IMR-90 (cell line): ENCODE measurements around the gene PNRC2. TPM values are rescaled to one million over a fixed set of nuclear protein-coding genes. Genes with fewer than 3 reads are reported as not detected.

Experiments
- ATAC-seq: fragments of 200-7000 bp; cut with Tn5 transposase; 2 replicates; pipeline ENCODE4 v1.9.1; 2020; ENCODE audit warnings: low read depth, mild to moderate bottlenecking, moderate library complexity
- BruUV-seq: library from RNA; stranded (reverse); fragments of 400-500 nt; replicated peaks from 2 replicates; lab custom pipeline; 2021; lab: Mats Ljungman, UMichigan
- CTCF ChIA-PET: fragments of 300-600 bp; formaldehyde crosslinking; extraction: SDS; loops from one replicate; lab custom pipeline; 2021; ENCODE audit warnings: antibody characterized with exemption; lab: Yijun Ruan, JAX
- POLR2A ChIA-PET: fragments of 300-600 bp; sonication (Branson Sonifier 250); formaldehyde crosslinking; loops from one replicate; lab custom pipeline; 2022; ENCODE audit warnings: antibody characterized with exemption; ENCODE audit not compliant: unreplicated experiment; lab: Charles Lee
- DNase-seq: peaks from one replicate; pipeline ENCODE4 v3.0.0; 2013
- H2AFZ ChIP-seq: replicated peaks from 2 replicates; pipeline ENCODE3; 2013; ENCODE audit warnings: low read length, mild to moderate bottlenecking; ENCODE audit not compliant: poor library complexity
- H2AK5ac ChIP-seq: 2 replicates; pipeline ENCODE4 v1.6.1; 2013; ENCODE audit warnings: low read depth, low read length, inconsistent platforms
- H2AK9ac ChIP-seq: replicated peaks from 2 replicates; pipeline ENCODE3; 2013; ENCODE audit warnings: mild to moderate bottlenecking, low read depth, low read length, moderate library complexity; ENCODE audit not compliant: poor library complexity
- H2BK120ac ChIP-seq: 2 replicates; pipeline ENCODE4 v1.6.1; 2013; ENCODE audit warnings: low read depth, low read length, inconsistent platforms
- H2BK15ac ChIP-seq: 3 replicates; pipeline ENCODE4 v1.6.1; 2013; ENCODE audit warnings: low read depth, low read length, inconsistent platforms
- H2BK20ac ChIP-seq: 2 replicates; pipeline ENCODE4 v1.6.1; 2013; ENCODE audit warnings: low read depth, mild to moderate bottlenecking, inconsistent platforms, low read length, moderate library complexity
- H2BK5ac ChIP-seq: 2 replicates; pipeline ENCODE4 v1.6.1; 2013; ENCODE audit warnings: mild to moderate bottlenecking, low read depth, low read length, inconsistent platforms; ENCODE audit not compliant: poor library complexity, severe bottlenecking
- H3K14ac ChIP-seq: replicated peaks from 2 replicates; pipeline ENCODE4 v1.6.1; 2013; ENCODE audit warnings: low read depth, low read length, inconsistent platforms
- H3K18ac ChIP-seq: 2 replicates; pipeline ENCODE4 v1.6.1; 2013; ENCODE audit warnings: low read depth, low read length, control low read depth
- H3K23ac ChIP-seq: 2 replicates; pipeline ENCODE4 v1.6.1; 2013; ENCODE audit warnings: low read depth, low read length, inconsistent platforms
- H3K27ac ChIP-seq: 2 replicates; pipeline ENCODE4 v1.5.1; 2013; ENCODE audit warnings: mild to moderate bottlenecking, control low read depth, low read length; ENCODE audit not compliant: insufficient read depth
- H3K27me3 ChIP-seq: 2 replicates; pipeline ENCODE4 v1.6.1; 2013; ENCODE audit warnings: low read length; ENCODE audit not compliant: control insufficient read depth, insufficient read depth
- H3K36me3 ChIP-seq: 2 replicates; pipeline ENCODE4 v1.6.1; 2013; ENCODE audit warnings: low read length, mixed read lengths; ENCODE audit not compliant: control insufficient read depth, insufficient read depth
- H3K4ac ChIP-seq: 2 replicates; pipeline ENCODE4 v1.6.1; 2013; ENCODE audit warnings: low read depth, low read length, inconsistent platforms
- H3K4me1 ChIP-seq: 2 replicates; pipeline ENCODE4 v1.6.1; 2013; ENCODE audit warnings: low read length, mixed read lengths; ENCODE audit not compliant: control insufficient read depth, insufficient read depth
- H3K4me2 ChIP-seq: 2 replicates; pipeline ENCODE4 v1.6.1; 2013; ENCODE audit warnings: low read depth, mild to moderate bottlenecking, control low read depth, low read length, moderate library complexity
- H3K4me3 ChIP-seq: 2 replicates; pipeline ENCODE4 v1.5.1; 2013; ENCODE audit warnings: low read depth, mild to moderate bottlenecking, control low read depth, low read length, moderate library complexity; ENCODE audit not compliant: insufficient read depth
- H3K56ac ChIP-seq: 2 replicates; pipeline ENCODE4 v1.6.1; 2013; ENCODE audit warnings: low read length, inconsistent platforms; ENCODE audit not compliant: insufficient read depth; ENCODE audit errors: extremely low read depth
- H3K79me1 ChIP-seq, 2 experiments: 2 replicates each; pipeline ENCODE4 v1.6.1; 2013; ENCODE audit warnings: low read length in 2 of 2, inconsistent platforms in 1 of 2, low read depth in 1 of 2
- H3K9ac ChIP-seq: 2 replicates; pipeline ENCODE4 v1.6.1; 2013; ENCODE audit warnings: low read depth, low read length, control low read depth
- H3K9me1 ChIP-seq: 2 replicates; pipeline ENCODE4 v1.6.1; 2013; ENCODE audit warnings: low read length, inconsistent platforms; ENCODE audit not compliant: insufficient read depth
- H3K9me3 ChIP-seq: 2 replicates; pipeline ENCODE4 v1.6.1; 2013; ENCODE audit warnings: low read length; ENCODE audit not compliant: control insufficient read depth, insufficient read depth
- H4K20me1 ChIP-seq: 2 replicates; pipeline ENCODE4 v1.6.1; 2013; ENCODE audit warnings: low read length, inconsistent platforms; ENCODE audit not compliant: insufficient read depth
- H4K5ac ChIP-seq: 2 replicates; pipeline ENCODE4 v1.6.1; 2013; ENCODE audit warnings: mild to moderate bottlenecking, low read depth, low read length, control low read depth
- H4K8ac ChIP-seq, 2 experiments: 2 replicates each; pipeline ENCODE4 v1.6.1; 2013; ENCODE audit warnings: low read depth in 2 of 2, low read length in 2 of 2, control low read depth in 1 of 2, inconsistent platforms in 1 of 2
- H4K91ac ChIP-seq: 2 replicates; pipeline ENCODE4 v1.6.1; 2013; ENCODE audit warnings: low read depth, low read length, inconsistent platforms; ENCODE audit not compliant: insufficient read depth
- BHLHE40 ChIP-seq: fragments of 150-350 bp; IDR thresholded peaks from 2 replicates; pipeline ENCODE4 v1.6.1; 2016; ENCODE audit warnings: mild to moderate bottlenecking, low read depth, low read length
- CEBPB ChIP-seq: IDR thresholded peaks from 2 replicates; pipeline ENCODE4 v1.6.1; 2012; ENCODE audit warnings: low read depth, low read length, improper control_type of control experiment
- CHD1 ChIP-seq: IDR thresholded peaks from 2 replicates; pipeline ENCODE4 v1.6.1; 2012; ENCODE audit warnings: low read depth, low read length, improper control_type of control experiment
- CTCF ChIP-seq: conservative IDR thresholded peaks from 2 replicates; pipeline ENCODE4 v1.5.1; 2012; ENCODE audit warnings: mild to moderate bottlenecking, low read depth, low read length, improper control_type of control experiment
- ELK1 ChIP-seq: fragments of 150-350 bp; IDR thresholded peaks from 2 replicates; pipeline ENCODE4 v1.6.1; 2016; ENCODE audit warnings: low read depth, mild to moderate bottlenecking, low read length, moderate library complexity, borderline replicate concordance
- FOS ChIP-seq: fragments of 150-350 bp; IDR thresholded peaks from 2 replicates; pipeline ENCODE4 v1.6.1; 2016; ENCODE audit warnings: low read depth, low read length
- MAFK ChIP-seq: IDR thresholded peaks from 2 replicates; pipeline ENCODE4 v1.6.1; 2012; ENCODE audit warnings: low read depth, low read length, improper control_type of control experiment
- MAZ ChIP-seq: IDR thresholded peaks from 2 replicates; pipeline ENCODE4 v1.6.1; 2012; ENCODE audit warnings: low read depth, mild to moderate bottlenecking, low read length, improper control_type of control experiment, moderate library complexity, borderline replicate concordance
- MXI1 ChIP-seq: IDR thresholded peaks from 2 replicates; pipeline ENCODE4 v1.6.1; 2012; ENCODE audit warnings: low read depth, mild to moderate bottlenecking, low read length, moderate library complexity, borderline replicate concordance
- NFE2L2 ChIP-seq: fragments of 150-350 bp; IDR thresholded peaks from 2 replicates; pipeline ENCODE4 v1.6.1; 2016; ENCODE audit warnings: low read depth, mild to moderate bottlenecking, low read length
- POLR2A ChIP-seq: IDR thresholded peaks from 2 replicates; pipeline ENCODE4 v1.6.1; 2012; ENCODE audit warnings: mild to moderate bottlenecking, low read depth, low read length
- RAD21 ChIP-seq: IDR thresholded peaks from 2 replicates; pipeline ENCODE4 v1.6.1; 2012; ENCODE audit warnings: low read length, improper control_type of control experiment
- RCOR1 ChIP-seq: IDR thresholded peaks from 2 replicates; pipeline ENCODE4 v1.6.1; 2012; ENCODE audit warnings: mild to moderate bottlenecking, low read length, improper control_type of control experiment; ENCODE audit not compliant: insufficient replicate concordance
- RFX5 ChIP-seq: IDR thresholded peaks from 2 replicates; pipeline ENCODE4 v1.8.0; 2012; ENCODE audit warnings: low read depth, mild to moderate bottlenecking, low read length, moderate library complexity
- SMC3 ChIP-seq: fragments of 150-350 bp; IDR thresholded peaks from 2 replicates; pipeline ENCODE4 v1.6.1; 2016; ENCODE audit warnings: low read depth, mild to moderate bottlenecking, antibody characterized with exemption, low read length, moderate library complexity
- WGBS, 2 experiments: methylation state at CpG; one replicate each; pipeline versions ENCODE4 v1.1.5 to v1.1.7; 2013; ENCODE audit warnings: missing lambda C conversion rate in 2 of 2; ENCODE audit not compliant: insufficient read length in 1 of 2; ENCODE audit errors: extremely low coverage in 2 of 2; 5-methylcytosine and 5-hydroxymethylcytosine counted together
- dilution Hi-C: fragments of 300-500 bp; cut with HindIII; formaldehyde crosslinking; loops from one replicate; pipeline ENCODE4 v1.14.3; 2018; ENCODE audit warnings: low sequenced_read_pairs; ENCODE audit not compliant: unreplicated experiment
- in situ Hi-C: fragments of 300-500 bp; cut with MboI; formaldehyde crosslinking; loops from 3 replicates; pipeline ENCODE4 v1.14.3; 2019; ENCODE audit warnings: low sequenced_read_pairs, inconsistent platforms, mixed read lengths
- intact Hi-C: fragments of 100-400 bp; cut with micrococcal nuclease; formaldehyde crosslinking; loops from 2 replicates; pipeline ENCODE4 v1.10.0; 2022
- polyA plus RNA-seq, 3 experiments: library from polyadenylated mRNA; depleted of rRNA; stranded (reverse); fragments of >200 nt; gene quantifications; 2 replicates each; pipeline ENCODE4 v1.2.3, GENCODE V29; 2012; ENCODE audit warnings: low replicate concordance in 1 of 3
- total RNA-seq: library from RNA; depleted of rRNA; stranded (reverse); fragments of >200 nt; gene quantifications from 2 replicates; pipeline ENCODE4 v1.2.3, GENCODE V29; 2012

Gene PNRC2
- total and polyA plus RNA-seq, 2 of the 4 experiments (the other 2 are of a cell fraction), result 50.6 to 76.0 TPM

GRCh38 chr1:23916209-23917131 is 43.2 kb upstream of the PNRC2 start:
- Histone ChIP-seq H2BK120ac (no peak overlapping the region), H4K5ac (no peak overlapping the region), H2BK20ac (no peak overlapping the region), H3K9me3 (no peaks in the 10 kb centered on the region), H3K56ac (no peak overlapping the region), H2AK5ac (no peak overlapping the region), H3K4ac (no peak overlapping the region), H3K79me1 (no peaks in the 10 kb centered on the region), H3K9me1 (0 out of 2 replicates have a peak, but pooled peaks cover 4% of the 10 kb centered on the region), H3K4me1 (peaks cover 2% of the 10 kb centered on the region; the same call in 1 of the 2 replicates), H3K9ac (no peak overlapping the region), H4K91ac (no peak overlapping the region), H2AK9ac (no peak overlapping the region), H2AFZ (peak overlapping the region; percentile 21), H2BK15ac (no peak overlapping the region), H3K27me3 (peaks cover 5% of the 10 kb centered on the region), H3K27ac (no peak overlapping the region), H2BK5ac (no peak overlapping the region), H4K20me1 (no peaks in the 10 kb centered on the region), H3K23ac (no peak overlapping the region), H3K18ac (no peak overlapping the region), H3K36me3 (no peaks in the 10 kb centered on the region), H3K4me2 (no peak overlapping the region), H3K4me3 (no peak overlapping the region), H4K8ac (no peak overlapping the region), H3K14ac (no peak overlapping the region)
- ATAC-seq, result peak; percentile 96
- DNase-seq, result peak; percentile 58
- in situ Hi-C loops (no loop called here), dilution Hi-C loops (no loop called here), intact Hi-C loops (loop anchor here (1.0 kb wide), 1 partner anchor 144 kb away; no protein-coding TSS in a partner anchor)
- BruUV-seq, result no TSS peak
- ChIA-PET CTCF (interaction anchor here (1.0 to 1.6 kb wide), 4 partner anchors 106 to 145 kb away, joined by 3 to 7 read pairs (median 4); no protein-coding TSS in a partner anchor), POLR2A (no interaction called here)
- TF ChIP-seq CTCF (peak; percentile 67), BHLHE40 (no peak), SMC3 (peak; percentile 58), MAFK (no peak), FOS (no peak; the same call in 1 of the 2 replicates), RCOR1 (no peak), CHD1 (no peak), ELK1 (no peak), MAZ (no peak), CEBPB (no peak), RFX5 (no peak), POLR2A (no peak), RAD21 (peak; percentile 75), NFE2L2 (no peak), MXI1 (no peak)
- WGBS, 2 experiments, result 23% methylated on average over 3 of the region's 12 CpGs; no CpG with 5 or more reads in 1 of the 2 experiments
